Mesendoderm (in vitro differentiated cells): ENCODE measurements around the gene KRT86.
"Not testable (repeated sequence)": the region's sequence is repeated elsewhere in the genome, so short reads cannot be mapped to it uniquely, and the experiment has no call there.

ENCODE experiments used
- DNase-seq: peaks from one replicate; pipeline ENCODE4 v3.0.0; 2013
- H2AK5ac ChIP-seq: 2 replicates; pipeline ENCODE4 v1.6.1; 2013; ENCODE audit warnings: low read length, inconsistent platforms
- H2BK120ac ChIP-seq: 2 replicates; pipeline ENCODE4 v1.6.1; 2013; ENCODE audit warnings: low read depth, mild to moderate bottlenecking, low read length, moderate library complexity, mixed read lengths
- H2BK15ac ChIP-seq: replicated peaks from 2 replicates; pipeline ENCODE4 v1.6.1; 2013; ENCODE audit warnings: low read depth, mild to moderate bottlenecking, moderate library complexity
- H2BK5ac ChIP-seq: 2 replicates; pipeline ENCODE4 v1.6.1; 2013; ENCODE audit warnings: low read length, inconsistent platforms
- H3K18ac ChIP-seq: 2 replicates; pipeline ENCODE4 v1.6.1; 2013; ENCODE audit warnings: mild to moderate bottlenecking, low read length, mixed read lengths
- H3K23ac ChIP-seq: one replicate; pipeline ENCODE4 v1.6.1; 2013; ENCODE audit warnings: low read length
- H3K27ac ChIP-seq: 2 replicates; pipeline ENCODE4 v1.5.1; 2013; ENCODE audit warnings: low read depth, mild to moderate bottlenecking, inconsistent platforms, low read length, moderate library complexity
- H3K27me3 ChIP-seq: 2 replicates; pipeline ENCODE4 v1.6.1; 2013; ENCODE audit warnings: low read length, control low read depth, mild to moderate bottlenecking, inconsistent platforms; ENCODE audit not compliant: insufficient read depth, poor library complexity
- H3K36me3 ChIP-seq: 2 replicates; pipeline ENCODE4 v1.6.1; 2013; ENCODE audit warnings: low read length, inconsistent platforms; ENCODE audit not compliant: control insufficient read depth, insufficient read depth
- H3K4ac ChIP-seq: one replicate; pipeline ENCODE4 v1.6.1; 2013; ENCODE audit warnings: low read depth, mild to moderate bottlenecking, low read length, moderate library complexity
- H3K4me1 ChIP-seq: 2 replicates; pipeline ENCODE4 v1.6.1; 2013; ENCODE audit warnings: low read depth, low read length, inconsistent platforms; ENCODE audit not compliant: control insufficient read depth
- H3K4me2 ChIP-seq: 2 replicates; pipeline ENCODE4 v1.6.1; 2013; ENCODE audit warnings: low read length
- H3K4me3 ChIP-seq: 2 replicates; pipeline ENCODE4 v1.5.1; 2013; ENCODE audit warnings: mild to moderate bottlenecking, low read length
- H3K56ac ChIP-seq: one replicate; pipeline ENCODE4 v1.6.1; 2013; ENCODE audit warnings: low read length
- H3K79me1 ChIP-seq: 2 replicates; pipeline ENCODE4 v1.6.1; 2013; ENCODE audit warnings: low read length, inconsistent platforms
- H3K79me2 ChIP-seq: 2 replicates; pipeline ENCODE4 v1.6.1; 2013; ENCODE audit warnings: mild to moderate bottlenecking, low read length; ENCODE audit not compliant: control insufficient read depth, insufficient read depth
- H3K9ac ChIP-seq: 2 replicates; pipeline ENCODE4 v1.6.1; 2013; ENCODE audit warnings: low read length, inconsistent platforms
- H4K5ac ChIP-seq: one replicate; pipeline ENCODE4 v1.6.1; 2013; ENCODE audit warnings: low read length
- H4K8ac ChIP-seq: one replicate; pipeline ENCODE4 v1.6.1; 2013; ENCODE audit warnings: low read depth, mild to moderate bottlenecking, control low read depth, low read length, moderate library complexity
- WGBS: extraction: QIAGEN DNeasy Blood & Tissue Kit; methylation state at CpG from one replicate; pipeline ENCODE4 v1.1.7; 2013; ENCODE audit warnings: low lambda C conversion rate, missing lambda C conversion rate; ENCODE audit not compliant: insufficient coverage; ENCODE audit errors: extremely low coverage; 5-methylcytosine and 5-hydroxymethylcytosine counted together

The KRT86 gene

GRCh38 chr12:52257922-52258321 lies 16.5 kb upstream of the KRT86 start:
- DNase-seq, H2BK15ac ChIP-seq: not testable (repeated sequence)

GRCh38 chr12:52258335-52258901 lies 16.0 kb upstream of the KRT86 start:
- Histone ChIP-seq H3K79me2 (no peaks in the 10 kb centered on the region), H2BK5ac (no peak overlapping the region), H3K9ac (no peak overlapping the region), H3K4ac (no peak overlapping the region), H4K5ac (no peak overlapping the region), H3K4me2 (peak overlapping the region; percentile 29), H3K79me1 (no peaks in the 10 kb centered on the region), H3K27me3 (peaks cover 10% of the 10 kb centered on the region), H3K27ac (no peak overlapping the region), H3K4me3 (no peak overlapping the region), H3K56ac (peak overlapping the region; percentile 40), H2BK120ac (no peak overlapping the region), H4K8ac (no peak overlapping the region), H3K4me1 (no peaks in the 10 kb centered on the region), H3K18ac (no peak overlapping the region), H3K23ac (no peak overlapping the region), H2AK5ac (no peak overlapping the region), H3K36me3 (no peaks in the 10 kb centered on the region), H2BK15ac (no peak overlapping the region)
- peak; percentile 48 for DNase-seq
- no CpG with 5 or more reads among the region's 72 CpGs for WGBS

More at GRCh38 chr12:52257922-52258321, 16.5 kb upstream of the KRT86 start:
- not testable (repeated sequence) for H3K4me2 ChIP-seq, H3K36me3 ChIP-seq, H3K9ac ChIP-seq, H3K27me3 ChIP-seq, H3K79me1 ChIP-seq, H3K56ac ChIP-seq, H4K8ac ChIP-seq, H3K79me2 ChIP-seq, H2AK5ac ChIP-seq, H3K4me3 ChIP-seq, H4K5ac ChIP-seq, H3K4ac ChIP-seq, H3K18ac ChIP-seq, H3K4me1 ChIP-seq, H2BK120ac ChIP-seq, H2BK5ac ChIP-seq, H3K23ac ChIP-seq, H3K27ac ChIP-seq
- no CpG with 5 or more reads among the region's 13 CpGs for WGBS

DNA sequence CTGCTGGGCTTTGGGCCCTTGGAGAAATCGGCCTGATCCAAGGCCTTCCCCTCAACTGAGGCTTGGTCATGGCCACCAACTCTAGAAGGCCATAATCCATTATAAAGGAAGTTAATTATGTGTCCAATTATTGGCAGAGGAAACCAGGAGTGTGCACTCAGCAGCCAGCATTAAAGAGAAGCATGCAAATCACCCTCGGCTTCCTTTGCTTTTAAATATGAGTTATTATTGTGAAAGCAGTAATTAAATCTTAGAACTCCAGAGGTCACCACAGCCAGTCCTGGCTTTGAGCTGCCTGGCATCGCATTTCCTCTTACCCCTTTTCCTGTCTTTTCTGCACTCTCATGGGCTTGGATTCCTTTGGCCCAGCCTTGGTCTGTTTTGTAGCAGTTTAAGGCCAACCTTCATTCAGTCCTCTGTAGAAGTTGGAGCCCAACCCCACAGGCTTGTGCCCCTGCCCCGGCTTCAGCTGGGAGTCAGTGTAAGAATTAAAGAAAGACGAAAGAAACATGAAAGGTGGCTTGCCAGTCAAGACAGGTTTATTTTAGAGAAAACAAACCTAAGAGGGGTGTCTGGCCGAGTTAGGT lies 14.7 kb upstream of the KRT86 start:
- Histone ChIP-seq H3K27me3 (peaks cover 10% of the 10 kb centered on the region), H3K79me2 (no peaks in the 10 kb centered on the region), H3K23ac (no peak overlapping the region), H3K79me1 (no peaks in the 10 kb centered on the region), H3K56ac (no peak overlapping the region), H3K4me3 (no peak overlapping the region), H3K36me3 (no peaks in the 10 kb centered on the region), H2BK5ac (no peak overlapping the region), H3K18ac (no peak overlapping the region), H2AK5ac (no peak overlapping the region), H2BK120ac (no peak overlapping the region), H3K4me2 (no peak overlapping the region), H3K4ac (no peak overlapping the region), H3K4me1 (no peaks in the 10 kb centered on the region), H4K8ac (no peak overlapping the region), H2BK15ac (no peak overlapping the region), H3K27ac (no peak overlapping the region), H3K9ac (no peak overlapping the region), H4K5ac (no peak overlapping the region)
- no CpG with 5 or more reads among the region's 6 CpGs for WGBS
- no peak for DNase-seq

- Histone ChIP-seq H3K79me1 (no peaks in the 10 kb centered on the region), H3K9ac (no peak overlapping the region), H3K36me3 (no peaks in the 10 kb centered on the region), H3K23ac (no peak overlapping the region), H3K27me3 (peaks cover 10% of the 10 kb centered on the region), H3K79me2 (no peaks in the 10 kb centered on the region), H3K4me3 (no peak overlapping the region), H4K5ac (no peak overlapping the region), H2BK5ac (no peak overlapping the region), H2AK5ac (no peak overlapping the region), H3K18ac (no peak overlapping the region), H3K4ac (no peak overlapping the region), H2BK120ac (no peak overlapping the region), H3K4me2 (no peak overlapping the region), H3K56ac (no peak overlapping the region), H3K27ac (no peak overlapping the region), H2BK15ac (no peak overlapping the region), H3K4me1 (no peaks in the 10 kb centered on the region), H4K8ac (no peak overlapping the region)
- DNase-seq, result no peak
- WGBS, result no CpG with 5 or more reads among the region's 9 CpGs
Measured at GRCh38 chr12:52260361-52261207, 13.9 kb upstream of the KRT86 start.

GRCh38 chr12:52261208-52261484 lies 13.3 kb upstream of the KRT86 start:
- H3K79me2 ChIP-seq, result no peaks in the 10 kb centered on the region
- WGBS, result no CpG with 5 or more reads among the region's 1 CpG

More at GRCh38 chr12:52261208-52261484, 13.3 kb upstream of the KRT86 start:
- H3K79me1 ChIP-seq, result no peaks in the 10 kb centered on the region
- H3K27ac ChIP-seq, result no peak overlapping the region
- H3K27me3 ChIP-seq, result peaks cover 10% of the 10 kb centered on the region
- H3K4me2 ChIP-seq, result no peak overlapping the region
- DNase-seq, result no peak
- H2AK5ac ChIP-seq, result no peak overlapping the region
- no peaks in the 10 kb centered on the region for H3K36me3 ChIP-seq
- H3K9ac ChIP-seq, result no peak overlapping the region
- no peak overlapping the region for H3K56ac ChIP-seq
- no peak overlapping the region for H2BK120ac ChIP-seq
- H3K4ac ChIP-seq, result no peak overlapping the region
- H2BK5ac ChIP-seq, result no peak overlapping the region
- no peak overlapping the region for H3K4me3 ChIP-seq
- H3K18ac ChIP-seq, result no peak overlapping the region
- no peak overlapping the region for H2BK15ac ChIP-seq
- no peak overlapping the region for H4K8ac ChIP-seq
- H4K5ac ChIP-seq, result no peak overlapping the region
- no peak overlapping the region for H3K23ac ChIP-seq
- H3K4me1 ChIP-seq, result no peaks in the 10 kb centered on the region
